HG03432 (cell line): ENCODE measurements around the gene CDK17.

Experiments
- ATAC-seq: cut with Tn5 transposase; IDR thresholded peaks from one replicate; pipeline ENCODE4 v1.9.1; 2021; ENCODE audit warnings: mild to moderate bottlenecking, moderate library complexity; ENCODE audit not compliant: unreplicated experiment

CDK17 gene

DNA sequence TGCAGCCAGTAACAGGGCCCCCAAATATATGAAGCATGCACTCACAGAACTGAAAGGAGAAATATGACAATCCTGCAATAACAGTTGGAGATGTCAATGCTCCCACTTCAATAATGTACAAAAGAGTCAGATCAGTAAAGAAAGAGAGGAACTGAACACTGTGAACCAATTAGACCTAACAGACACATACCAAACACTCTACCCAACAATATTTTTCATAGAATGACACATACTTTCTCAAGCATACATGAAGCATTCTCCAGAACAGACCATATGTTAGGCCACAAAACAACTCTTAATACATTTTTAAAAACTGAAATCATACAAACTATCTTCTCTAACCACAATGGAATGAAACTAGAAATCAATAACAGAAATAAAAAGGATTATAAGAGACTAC is 125.9 kb downstream of the CDK17 start:
- ATAC-seq, result no peak

DNA sequence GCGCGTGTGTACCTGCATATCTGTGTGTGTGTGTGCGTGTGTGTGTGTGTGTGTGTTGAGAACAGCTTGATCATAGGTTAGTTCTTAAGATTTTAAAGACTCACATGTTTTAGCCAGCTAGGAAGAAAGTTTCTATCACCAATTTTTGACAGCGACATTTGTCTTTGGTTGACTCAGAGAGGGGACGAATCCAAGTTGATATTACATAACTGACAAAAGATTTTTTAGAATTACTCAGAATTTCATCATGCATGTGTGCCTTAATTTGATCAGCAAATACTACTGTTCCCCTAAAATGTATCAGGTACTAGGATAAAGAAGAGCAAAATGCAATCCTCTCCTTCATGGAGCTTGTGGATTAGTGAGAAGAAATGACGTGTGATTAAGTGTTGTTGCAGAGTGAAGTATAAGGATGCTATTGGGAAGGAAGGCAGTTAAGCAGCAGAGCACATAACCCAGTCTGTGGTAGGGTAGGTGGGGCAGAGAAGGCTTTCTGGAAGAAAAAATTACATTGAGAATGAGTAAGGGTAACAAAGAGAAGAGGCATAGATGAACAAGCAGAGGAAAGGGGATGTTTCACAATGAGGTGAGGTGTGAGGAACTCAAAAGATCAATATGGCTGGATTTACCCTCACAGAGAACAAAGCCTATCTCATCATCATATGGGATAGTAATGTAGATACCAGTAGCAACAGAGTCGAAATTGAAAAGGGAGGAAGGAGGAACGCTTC is 128.6 kb downstream of the CDK17 start:
- ATAC-seq, result no peak

DNA sequence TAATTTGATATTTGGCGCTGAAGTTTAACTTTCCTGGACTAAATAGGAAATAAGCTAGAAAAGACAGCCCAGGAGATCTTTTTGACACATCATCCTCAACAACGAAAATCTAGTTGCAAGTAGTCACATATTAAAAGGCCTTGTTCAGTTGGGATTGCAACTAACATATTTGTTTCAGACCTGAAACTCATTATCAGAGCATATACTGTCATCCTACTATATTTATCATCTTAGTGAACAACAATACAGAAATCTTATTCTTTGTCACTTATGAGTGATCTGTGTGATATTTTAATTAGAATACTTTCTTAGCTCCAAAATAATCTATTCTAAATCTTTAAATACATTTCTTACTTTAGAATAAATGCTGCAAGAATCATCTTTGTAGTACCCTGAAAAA is 134.0 kb downstream of the CDK17 start:
- ATAC-seq, result no peak

DNA sequence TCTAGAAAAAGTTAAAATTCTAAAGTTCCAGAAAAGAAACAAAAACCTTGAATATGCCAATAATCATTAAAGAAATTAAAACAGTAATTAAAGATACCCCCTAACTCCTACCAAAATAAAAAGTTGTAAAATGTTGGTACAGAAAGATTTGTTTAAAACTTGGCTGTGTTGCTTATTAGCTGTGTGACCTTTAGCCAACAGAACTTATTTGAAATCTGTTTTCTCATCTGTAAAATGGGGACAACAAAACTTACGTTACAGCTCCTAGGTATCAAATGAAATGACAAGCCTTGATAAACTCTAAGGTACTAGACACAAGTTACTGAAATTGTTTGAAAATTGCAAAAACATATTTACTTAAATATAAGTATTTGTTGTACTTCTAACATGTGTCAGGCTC is 134.4 kb downstream of the CDK17 start:
- no peak for ATAC-seq

DNA sequence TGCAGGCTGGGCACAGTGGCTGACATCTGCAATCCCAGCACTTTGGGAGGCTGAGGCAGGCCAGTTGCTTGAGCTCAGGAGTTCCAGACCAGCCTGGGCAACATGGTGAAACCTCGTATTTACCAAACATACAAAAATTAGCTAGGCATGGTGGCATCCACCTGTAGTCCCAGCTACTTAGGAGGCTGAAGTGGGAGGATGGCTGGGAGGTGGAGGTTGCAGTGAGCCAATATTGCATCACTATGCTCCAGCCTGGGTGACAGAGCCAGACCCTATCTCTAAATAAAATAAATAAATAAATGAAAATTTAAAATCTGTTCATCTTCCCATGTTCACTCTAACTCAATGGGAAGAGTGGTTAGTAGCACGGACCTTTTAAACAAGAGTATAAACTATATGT is 134.8 kb downstream of the CDK17 start:
- ATAC-seq, result no peak

DNA sequence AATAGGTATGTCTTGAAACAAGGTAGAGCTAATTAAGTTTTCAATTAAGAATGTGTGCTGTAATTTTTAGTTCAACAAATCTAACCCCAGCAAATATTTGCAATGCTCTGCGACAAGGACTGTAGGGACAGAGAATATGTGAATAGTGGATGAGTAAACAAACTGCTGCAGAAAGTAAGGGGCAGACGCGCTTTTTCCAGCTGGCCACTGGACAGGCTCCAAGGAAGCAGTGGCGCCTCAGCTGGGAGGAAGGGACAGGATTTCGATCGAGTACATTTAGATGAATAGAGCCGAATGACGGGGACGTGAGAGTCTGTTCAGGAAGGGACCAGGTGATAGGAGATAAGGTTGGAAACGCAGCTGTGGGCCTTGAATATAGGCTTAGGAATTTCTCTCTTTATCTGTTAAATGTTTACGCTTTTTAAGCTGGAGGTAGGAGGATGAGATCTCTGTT is 136.8 kb downstream of the CDK17 start:
- ATAC-seq, result no peak

DNA sequence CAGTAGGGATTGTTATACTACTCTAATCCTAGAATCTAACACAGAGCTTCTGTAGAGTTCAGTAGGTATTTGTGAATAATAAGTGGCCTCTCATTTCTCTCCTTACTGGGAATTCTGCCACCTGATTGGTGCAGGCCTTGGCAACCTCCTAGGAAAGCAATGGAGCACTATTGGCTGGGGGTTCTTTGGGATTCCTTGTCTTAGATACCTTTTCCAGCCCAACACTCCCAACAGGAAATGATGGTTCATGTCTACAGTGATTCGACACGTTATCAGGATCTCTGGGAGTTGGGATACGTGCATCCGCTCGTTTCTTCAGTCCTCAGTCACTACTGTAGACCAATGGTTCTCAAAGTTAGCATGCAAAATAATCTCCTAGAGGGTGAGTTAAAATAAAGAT is 138.7 kb downstream of the CDK17 start:
- no peak for ATAC-seq

DNA sequence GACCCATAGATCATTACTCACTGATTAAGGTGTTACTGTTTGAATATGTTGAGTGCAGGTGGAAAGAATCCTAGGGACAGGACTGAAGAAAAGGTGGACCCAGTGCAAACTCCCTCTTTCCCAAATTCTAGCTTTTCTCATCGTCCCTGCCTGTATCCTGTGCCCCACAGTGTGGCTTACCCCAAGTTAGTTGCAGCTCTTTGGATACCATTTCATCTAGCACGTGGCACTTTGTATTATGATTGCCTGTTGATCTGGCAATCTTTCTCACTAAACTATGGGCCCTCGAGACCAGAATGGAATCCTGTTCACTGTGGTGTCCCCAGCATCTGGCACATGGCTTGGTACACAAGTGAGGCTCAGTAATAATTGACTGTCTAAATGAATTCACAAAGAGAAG is 139.6 kb downstream of the CDK17 start:
- ATAC-seq, result no peak

DNA sequence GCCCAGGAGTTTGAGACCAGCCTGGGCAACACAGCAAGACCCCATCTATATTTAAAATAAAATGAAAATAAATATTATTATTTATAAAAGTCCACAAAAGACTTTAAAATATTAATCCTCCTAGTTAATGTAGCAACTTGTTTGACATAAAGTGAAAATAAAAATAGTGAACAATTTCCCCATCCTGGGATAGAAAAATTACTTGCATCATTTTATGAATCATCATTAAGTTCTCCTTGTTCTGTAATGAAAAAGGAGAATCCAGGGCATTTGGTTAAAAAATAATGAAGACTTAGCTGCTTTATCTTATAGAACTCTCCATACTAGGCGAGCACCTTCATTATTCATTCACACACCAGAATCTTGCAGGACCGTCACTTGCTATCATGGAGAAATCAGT is 140.0 kb downstream of the CDK17 start:
- no peak for ATAC-seq

DNA sequence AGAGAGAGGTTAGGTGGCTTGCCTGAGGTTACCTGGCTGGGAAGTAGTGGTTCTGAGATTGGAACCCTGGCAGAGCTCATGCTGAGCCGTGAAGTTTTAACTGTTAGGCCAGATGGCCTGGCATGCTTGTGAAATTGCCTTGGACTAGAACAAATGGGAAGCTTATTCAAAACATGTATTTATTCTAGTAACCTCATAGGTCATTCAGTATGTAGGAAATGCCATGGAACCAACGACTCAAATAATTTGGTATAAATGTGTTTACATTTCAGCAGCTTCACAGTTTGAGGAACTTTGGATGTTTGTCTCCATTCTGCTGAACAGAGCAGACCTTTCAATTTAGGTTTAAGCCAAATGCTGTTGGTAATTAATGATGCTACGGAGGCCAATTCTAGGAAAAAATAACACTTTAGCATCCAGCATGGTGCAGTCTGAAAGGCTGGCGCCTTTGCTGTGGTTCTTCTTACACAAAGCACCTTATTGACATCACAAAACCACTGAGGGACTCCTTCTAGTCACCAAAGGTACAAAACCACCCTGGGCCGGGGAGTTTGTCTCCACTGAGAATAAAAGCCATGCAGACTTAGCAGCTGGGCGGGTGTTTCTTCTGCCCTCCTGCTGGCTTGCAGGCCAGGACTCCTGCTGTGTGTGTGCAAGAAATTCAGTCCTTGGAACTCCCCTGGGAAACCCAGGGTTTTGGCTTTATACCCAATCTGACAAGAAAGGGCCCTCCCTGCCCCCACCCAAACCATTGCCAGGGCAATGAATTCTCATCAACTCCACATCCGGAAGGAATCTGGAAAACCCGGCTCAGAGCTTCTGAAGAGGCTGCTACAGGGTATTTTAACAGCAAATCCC is 141.9 kb downstream of the CDK17 start:
- no peak for ATAC-seq

DNA sequence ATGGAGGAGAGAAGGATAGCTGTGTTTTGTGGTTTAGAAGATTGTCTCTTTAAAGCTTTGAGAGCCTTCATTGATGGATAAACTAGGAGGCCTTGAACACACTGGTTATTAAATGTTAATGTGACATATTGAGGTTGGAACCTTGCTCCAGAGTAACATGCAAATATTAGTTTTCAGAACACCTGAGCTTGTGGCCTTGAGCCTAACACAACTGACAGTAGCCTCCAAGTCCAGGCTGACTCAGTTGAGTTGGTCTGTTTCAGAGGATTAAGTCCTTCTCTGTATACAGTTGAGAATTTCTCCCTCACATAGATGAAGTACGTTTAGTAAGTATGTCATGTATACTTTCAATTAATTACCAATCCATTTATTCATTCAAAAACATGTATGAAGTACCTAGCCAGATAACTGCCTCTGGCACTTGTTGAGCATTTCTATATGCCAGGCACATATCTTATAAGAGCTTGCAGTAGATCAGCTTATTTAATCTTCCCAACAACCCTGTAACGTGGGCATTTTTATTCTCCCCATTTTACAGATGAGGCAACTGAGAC is 142.6 kb downstream of the CDK17 start:
- no peak for ATAC-seq

DNA sequence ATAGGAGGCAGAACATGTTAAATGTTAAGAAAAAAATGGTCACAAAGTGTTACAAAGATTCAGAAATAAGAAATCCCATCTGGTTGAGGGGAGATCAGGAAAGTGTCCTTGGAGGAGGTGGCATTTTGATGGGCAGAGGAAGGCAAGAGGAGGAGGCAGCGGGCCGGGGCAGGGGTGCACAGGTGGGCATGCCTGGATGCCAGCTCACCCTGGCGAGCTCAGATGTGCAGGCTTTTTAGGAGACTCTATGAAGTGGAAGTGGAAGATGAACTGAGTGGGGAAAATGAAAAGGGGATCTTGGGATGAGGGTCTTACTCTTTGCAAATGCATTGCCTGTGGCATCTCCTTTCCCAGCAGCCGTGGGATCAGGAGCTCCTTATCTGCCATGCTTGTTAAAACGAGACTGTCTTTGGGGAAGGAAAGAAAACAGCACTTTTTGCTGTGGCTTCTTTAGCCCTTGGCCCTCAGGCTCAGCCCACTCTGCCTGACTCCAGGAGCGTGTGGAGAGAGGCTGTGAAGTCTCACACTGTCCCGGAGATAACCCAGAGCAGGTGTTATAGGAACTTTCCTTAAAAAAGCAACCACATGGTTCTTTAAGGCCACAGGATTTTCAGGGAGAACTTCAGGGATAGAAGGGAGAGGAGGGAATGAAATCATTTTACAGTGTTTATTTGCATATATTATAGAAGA is 143.4 kb downstream of the CDK17 start:
- no peak for ATAC-seq

DNA sequence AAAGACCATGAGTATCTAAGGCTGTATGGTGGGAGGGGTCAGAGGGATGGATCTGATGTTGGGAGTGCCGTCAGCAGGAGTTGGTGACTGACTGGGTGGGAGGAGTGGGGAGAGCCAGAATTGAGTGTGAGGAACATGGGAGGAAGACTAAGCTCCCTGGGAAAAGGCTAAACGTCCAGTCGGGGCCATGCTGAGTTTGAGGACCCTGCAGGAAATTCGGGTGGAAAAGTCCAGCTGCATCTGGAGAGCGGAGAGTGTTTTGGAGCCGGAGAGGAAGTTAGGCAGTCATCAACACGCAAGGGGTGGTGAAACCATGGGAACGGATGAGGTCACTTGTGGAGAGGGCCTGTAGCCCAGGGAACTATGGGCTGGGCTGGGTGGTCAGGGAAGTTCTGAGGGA is 145.2 kb downstream of the CDK17 start:
- no peak for ATAC-seq

DNA sequence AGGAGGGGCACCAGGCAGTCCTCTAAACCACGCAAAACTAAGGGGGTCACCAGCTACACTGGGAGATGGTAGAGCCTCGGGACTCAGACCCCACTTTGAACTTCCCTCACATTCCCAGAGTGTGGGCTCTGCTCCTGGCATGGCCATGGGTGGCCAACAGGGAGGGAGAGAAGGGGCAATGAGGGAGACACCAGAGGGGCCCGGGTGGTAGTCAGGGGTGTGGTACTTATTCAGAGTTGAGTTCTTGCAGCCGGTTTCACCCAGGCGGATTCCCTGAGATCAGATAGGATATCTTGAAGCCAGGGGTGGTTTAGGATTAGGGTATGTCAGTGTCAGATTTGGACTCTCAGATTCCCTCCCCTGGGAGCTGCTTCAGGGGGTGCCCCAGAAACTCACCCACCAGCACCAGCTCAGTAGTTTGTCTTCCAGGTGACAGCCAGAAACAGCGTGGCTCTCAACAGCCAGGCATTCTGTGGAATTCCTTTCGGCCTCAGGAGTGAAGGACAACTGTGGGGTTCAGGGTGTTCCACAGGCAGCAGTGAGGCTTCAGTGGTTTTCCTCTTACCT is 150.0 kb downstream of the CDK17 start:
- ATAC-seq, result no peak

DNA sequence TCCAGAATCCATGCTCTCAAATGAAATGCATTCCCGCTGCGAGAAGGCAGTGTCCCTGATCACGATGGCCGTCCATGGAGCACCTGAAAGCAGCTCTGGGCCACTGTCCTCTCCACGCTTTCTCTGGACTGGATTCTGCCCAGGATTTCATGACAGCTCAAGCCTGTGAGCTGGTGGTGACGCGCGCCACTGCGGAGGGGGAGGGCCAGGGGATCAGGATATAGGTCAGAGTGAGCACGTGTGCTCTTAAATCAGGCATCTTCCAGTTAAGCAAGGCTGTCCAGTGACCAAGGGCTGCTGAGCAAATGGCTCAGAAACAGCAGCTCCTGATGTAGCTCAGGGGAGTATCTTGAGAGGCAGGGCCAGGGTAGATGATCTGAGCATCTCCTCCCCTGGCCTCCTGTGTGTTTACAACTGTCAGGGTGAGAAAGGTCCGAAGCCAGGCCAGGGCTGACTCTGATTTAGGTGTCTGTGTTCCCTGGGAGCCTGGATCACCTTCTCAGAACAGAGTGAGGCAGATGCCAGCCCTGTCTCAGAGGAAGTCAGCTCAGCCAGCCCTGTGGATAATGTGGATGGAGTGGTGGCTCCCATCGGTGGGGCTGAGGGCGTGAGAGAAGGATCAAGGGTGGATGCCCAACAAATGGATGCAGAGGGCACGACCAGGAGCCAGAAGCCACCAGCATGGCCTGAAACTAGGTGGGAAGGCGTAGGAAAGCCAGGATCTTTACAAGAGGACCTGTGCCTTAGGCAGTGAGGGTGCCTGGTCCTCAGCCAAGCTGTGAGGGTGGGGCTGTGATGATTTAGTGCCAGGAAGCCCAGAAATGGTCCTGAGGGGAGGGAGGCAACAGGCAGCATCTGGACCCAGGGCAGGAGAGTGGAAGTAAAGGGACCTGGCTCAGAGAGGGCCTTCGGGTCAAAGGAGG is 150.8 kb downstream of the CDK17 start:
- no peak for ATAC-seq

DNA sequence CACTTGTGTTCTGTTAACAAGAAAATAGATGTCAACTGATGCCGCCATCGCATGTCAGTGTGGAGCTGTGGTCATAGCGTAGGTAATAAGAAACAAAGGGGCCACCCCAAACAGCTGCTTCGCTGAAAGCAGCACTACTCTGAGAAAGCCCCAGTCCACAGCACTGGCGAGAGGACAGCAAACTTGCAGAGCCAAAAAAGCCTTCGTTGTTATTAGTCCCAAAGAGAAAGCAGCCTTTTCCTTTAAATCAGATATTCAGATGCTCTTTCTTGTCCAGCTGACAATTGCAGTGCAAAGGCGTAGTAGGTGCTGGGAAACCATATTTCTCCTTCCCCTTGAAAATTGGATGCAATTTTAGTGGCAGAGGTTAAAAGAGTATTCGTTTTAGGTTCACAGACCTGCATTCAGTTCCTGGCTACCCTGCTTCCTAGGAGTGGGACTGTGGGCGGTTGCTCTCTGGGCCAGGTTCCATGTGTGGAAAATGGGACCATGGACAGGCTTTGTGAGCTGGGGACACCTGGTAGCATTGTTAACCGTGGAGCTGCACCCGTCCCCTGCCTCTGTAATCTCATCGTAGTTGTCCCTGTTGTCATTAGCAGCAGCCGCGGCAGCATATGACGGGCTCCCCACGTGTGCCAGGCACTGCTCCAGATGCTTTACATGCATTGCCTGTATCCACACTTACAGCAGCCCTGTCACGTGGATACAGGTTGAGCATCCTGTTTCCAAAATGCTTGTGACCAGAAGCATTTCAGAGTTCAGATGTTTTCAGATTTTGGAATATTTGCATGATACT is 151.9 kb downstream of the CDK17 start:
- no peak for ATAC-seq

DNA sequence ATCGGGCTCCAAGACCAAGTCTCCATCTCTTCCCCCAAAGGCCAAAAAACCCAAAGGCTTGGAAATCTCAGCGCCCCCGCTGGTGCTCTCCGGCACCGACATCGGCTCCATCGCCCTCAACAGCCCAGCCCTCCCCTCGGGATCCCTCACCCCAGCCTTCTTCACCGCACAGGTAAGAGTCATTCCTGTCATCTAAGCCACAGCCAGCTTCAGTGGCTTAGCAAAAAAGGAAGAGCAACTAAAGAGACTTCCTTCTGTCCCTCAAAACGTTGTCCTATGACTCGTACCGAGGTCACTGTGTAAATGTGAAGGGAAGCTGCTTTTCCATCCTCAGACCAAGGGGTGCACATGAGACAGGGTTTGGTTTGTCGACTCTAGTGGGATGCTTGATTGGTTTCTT is 152.7 kb downstream of the CDK17 start:
- no peak for ATAC-seq

DNA sequence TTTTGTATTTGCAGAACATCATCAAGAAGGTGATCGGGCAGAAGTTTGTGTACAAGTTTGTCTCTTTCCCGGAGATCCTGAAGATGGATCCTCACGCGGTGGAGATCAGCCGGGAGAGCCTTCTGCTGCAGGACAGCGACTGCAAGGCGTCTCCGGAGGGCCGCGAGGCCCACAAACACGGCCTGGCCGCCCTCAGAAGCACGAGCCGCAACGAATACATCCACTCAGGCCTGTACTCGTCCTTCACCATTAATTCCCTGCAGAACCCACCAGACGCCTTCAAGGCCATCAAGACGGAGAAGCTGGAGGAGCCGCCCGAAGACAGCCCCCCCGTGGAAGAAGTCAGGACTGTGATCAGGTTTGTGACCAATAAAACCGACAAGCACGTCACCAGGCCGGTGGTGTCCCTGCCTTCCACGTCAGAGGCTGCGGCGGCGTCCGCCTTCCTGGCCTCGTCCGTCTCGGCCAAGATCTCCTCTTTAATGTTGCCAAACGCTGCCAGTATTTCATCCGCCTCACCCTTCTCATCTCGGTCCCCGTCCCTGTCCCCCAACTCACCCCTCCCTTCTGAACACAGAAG is 153.2 kb downstream of the CDK17 start:
- no peak for ATAC-seq

DNA sequence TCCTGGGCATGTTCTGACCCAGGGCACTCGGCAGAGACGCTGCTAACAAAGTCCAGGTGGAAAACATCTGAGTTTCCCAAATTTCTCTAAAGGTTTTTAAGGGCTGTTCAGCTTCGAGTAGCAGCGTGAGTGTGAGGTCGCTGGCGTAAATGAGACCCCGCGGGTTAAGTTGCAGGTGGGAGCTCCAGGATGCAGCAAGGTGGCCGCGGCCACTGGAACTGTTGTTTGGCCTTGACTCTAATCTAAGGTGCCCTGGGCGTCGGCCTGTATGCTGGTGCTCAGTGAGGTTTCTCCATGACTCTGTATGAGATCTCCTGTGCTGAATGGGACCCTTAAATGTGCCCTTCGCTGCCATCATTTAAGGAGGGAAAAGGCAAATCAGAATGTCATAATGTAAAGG is 155.4 kb downstream of the CDK17 start:
- no peak for ATAC-seq
